Measurements from ENCODE around the gene GNG7. TPM values are rescaled to one million over a fixed set of nuclear protein-coding genes. Genes with fewer than 3 reads are reported as not detected.
"Not testable (repeated sequence)": the region's sequence is repeated elsewhere in the genome, so short reads cannot be mapped to it uniquely, and the experiment has no call there.

Gene GNG7
- total RNA-seq, 1 donor from 2014 or later = 0.09 TPM

DNA sequence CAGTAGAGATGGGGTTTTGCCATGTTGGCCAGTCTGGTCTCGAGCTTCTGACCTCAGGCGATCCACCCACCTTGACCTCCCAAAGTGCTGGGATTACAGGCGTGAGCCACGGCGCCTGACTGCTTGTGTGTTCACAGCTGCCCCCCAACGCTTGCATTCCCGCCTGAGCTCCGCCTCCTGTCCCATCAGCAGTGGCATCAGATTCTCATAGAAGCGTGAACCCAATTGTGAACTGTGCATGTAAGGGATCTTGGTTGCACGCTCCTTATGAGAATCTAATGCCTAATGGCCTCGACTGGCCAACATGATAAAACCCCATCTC, 150.7 kb downstream of the GNG7 start:
- H3K36me3 Mint-ChIP-seq (ENCODE audit: low read depth) = no peaks in the 10 kb centered on the region
- no peaks in the 10 kb centered on the region for H3K9me3 Mint-ChIP-seq
- peaks cover 4% of the 10 kb centered on the region for H3K27me3 Mint-ChIP-seq
- intact Hi-C loops (cut with micrococcal nuclease) = loop anchor here (2.0 to 5.0 kb wide), 3 partner anchors 47 to 73 kb away; no protein-coding TSS in a partner anchor
- H3K27ac Mint-ChIP-seq = peak overlapping the region; percentile 51
- no peak for DNase-seq
- H3K4me1 Mint-ChIP-seq = peaks cover 25% of the 10 kb centered on the region
- peak overlapping the region; percentile 11 for H3K4me3 Mint-ChIP-seq

DNA sequence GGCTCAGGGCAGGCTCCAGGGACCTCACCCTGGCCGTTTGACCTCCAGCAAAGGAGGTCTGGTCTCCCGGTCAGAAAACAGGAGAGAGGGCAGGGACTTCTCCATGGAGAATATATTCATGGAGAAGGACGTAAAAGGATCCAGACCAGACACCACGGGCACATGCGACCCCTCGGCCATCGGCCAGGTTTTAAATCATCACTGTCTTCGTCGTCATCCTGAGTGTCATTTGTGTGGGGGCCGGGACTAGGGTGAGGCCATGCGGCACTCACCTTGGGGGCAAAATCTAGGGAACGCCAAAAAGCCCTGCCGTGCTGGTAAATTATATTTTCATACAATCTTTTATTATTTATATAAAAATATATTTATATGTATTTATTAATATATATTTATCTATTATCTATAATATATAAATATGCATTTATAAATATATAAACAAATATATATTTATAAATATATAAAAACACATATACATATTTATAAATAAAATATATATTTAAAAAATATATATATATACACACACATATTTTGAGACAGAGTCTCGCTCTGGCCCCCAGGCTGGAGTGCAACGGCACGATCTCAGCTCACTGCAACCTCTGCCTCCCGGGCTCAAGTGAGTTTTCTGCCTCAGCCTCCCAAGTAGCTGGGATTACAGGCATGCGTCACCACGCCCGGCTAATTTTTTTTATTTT, 151.2 kb downstream of the GNG7 start:
- no peaks in the 10 kb centered on the region for H3K36me3 Mint-ChIP-seq (ENCODE audit: low read depth)
- H3K27ac Mint-ChIP-seq = peak overlapping the region; percentile 41
- H3K4me1 Mint-ChIP-seq = peaks cover 23% of the 10 kb centered on the region
- intact Hi-C loops (cut with micrococcal nuclease) = loop anchor here (5.0 kb wide), 1 partner anchor 49 kb away; no protein-coding TSS in a partner anchor
- H3K9me3 Mint-ChIP-seq = no peaks in the 10 kb centered on the region
- DNase-seq = no peak
- H3K27me3 Mint-ChIP-seq = peaks cover 4% of the 10 kb centered on the region
- no peak overlapping the region for H3K4me3 Mint-ChIP-seq

DNA sequence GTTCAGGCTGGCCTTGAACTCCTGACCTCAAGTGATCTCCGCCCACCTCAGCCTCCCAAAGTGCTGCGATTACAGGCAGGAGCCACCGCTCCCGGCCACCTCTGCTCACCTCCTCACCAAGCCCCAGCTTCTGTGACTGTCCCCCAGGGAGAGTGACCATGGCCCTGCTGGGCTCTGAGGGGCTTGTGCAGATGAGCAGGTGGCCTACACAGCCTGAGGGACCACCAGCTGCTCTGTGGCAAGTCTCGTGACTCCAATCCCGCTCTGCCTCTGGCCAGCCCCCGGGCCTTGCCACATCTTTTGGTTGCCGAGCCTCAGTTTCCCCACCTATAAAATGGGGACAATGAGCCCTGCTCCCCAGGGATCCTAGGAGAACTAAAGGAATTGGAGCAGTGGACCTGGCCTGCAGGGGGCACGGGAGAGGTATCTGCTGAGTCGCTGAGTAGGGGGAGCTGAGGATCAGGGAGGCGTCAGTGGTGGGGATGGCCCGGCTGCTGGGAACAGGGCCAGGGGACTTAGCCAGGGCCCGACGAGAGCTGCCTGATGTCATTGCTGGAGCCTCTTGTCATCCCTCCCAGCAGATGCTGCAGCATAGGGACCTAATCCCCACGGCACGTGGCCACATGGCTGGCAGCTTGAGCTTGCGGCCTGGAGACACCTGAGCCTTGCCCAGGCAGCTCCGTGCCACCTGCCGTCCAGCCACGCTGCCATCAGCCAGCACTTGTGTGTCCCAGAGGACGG, 151.9 kb downstream of the GNG7 start:
- H3K36me3 Mint-ChIP-seq (ENCODE audit: low read depth) = no peaks in the 10 kb centered on the region
- peaks cover 4% of the 10 kb centered on the region for H3K27me3 Mint-ChIP-seq
- no peaks in the 10 kb centered on the region for H3K9me3 Mint-ChIP-seq
- H3K27ac Mint-ChIP-seq = no peak overlapping the region
- no peak for DNase-seq
- intact Hi-C loops (cut with micrococcal nuclease) = loop anchor here (5.0 kb wide), 1 partner anchor 48 kb away; no protein-coding TSS in a partner anchor
- peaks cover 22% of the 10 kb centered on the region for H3K4me1 Mint-ChIP-seq
- H3K4me3 Mint-ChIP-seq = no peak overlapping the region

GRCh38 chr19:2549701-2550191, 152.7 kb downstream of the GNG7 start:
- intact Hi-C loops (cut with micrococcal nuclease) = loop anchor here (5.0 kb wide), 1 partner anchor 47 kb away; no protein-coding TSS in a partner anchor
- H3K27me3 Mint-ChIP-seq = peaks cover 3% of the 10 kb centered on the region
- H3K9me3 Mint-ChIP-seq = no peaks in the 10 kb centered on the region
- no peak overlapping the region for H3K4me3 Mint-ChIP-seq
- H3K36me3 Mint-ChIP-seq (ENCODE audit: low read depth) = no peaks in the 10 kb centered on the region
- DNase-seq = no peak
- peaks cover 18% of the 10 kb centered on the region for H3K4me1 Mint-ChIP-seq
- peak overlapping the region; percentile 48 for H3K27ac Mint-ChIP-seq

DNA sequence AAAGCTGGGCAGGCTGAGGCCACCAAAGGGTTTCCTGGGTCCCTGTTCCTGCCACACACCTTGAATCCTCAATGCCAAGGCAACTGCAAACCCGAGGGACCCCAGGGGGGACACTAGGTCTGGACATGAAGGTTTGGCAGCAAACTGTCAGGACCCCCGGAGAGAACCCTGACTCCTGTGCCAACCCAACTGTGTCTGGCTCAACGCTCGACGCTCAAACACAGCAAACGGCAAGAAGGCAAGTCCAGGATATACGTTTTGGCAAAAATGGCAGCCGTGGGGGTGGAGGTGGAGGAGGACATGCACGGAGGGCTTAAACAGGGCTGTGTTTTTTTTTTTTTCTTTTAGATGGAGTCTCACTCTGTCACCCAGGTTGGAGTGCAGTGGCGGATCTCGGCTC, 153.5 kb downstream of the GNG7 start:
- intact Hi-C loops (cut with micrococcal nuclease) = no loop called here
- H3K4me1 Mint-ChIP-seq = peaks cover 18% of the 10 kb centered on the region
- peaks cover 2% of the 10 kb centered on the region for H3K27me3 Mint-ChIP-seq
- no peaks in the 10 kb centered on the region for H3K9me3 Mint-ChIP-seq
- no peak for DNase-seq
- H3K36me3 Mint-ChIP-seq (ENCODE audit: low read depth) = no peaks in the 10 kb centered on the region
- H3K27ac Mint-ChIP-seq = no peak overlapping the region
- H3K4me3 Mint-ChIP-seq = no peak overlapping the region

DNA sequence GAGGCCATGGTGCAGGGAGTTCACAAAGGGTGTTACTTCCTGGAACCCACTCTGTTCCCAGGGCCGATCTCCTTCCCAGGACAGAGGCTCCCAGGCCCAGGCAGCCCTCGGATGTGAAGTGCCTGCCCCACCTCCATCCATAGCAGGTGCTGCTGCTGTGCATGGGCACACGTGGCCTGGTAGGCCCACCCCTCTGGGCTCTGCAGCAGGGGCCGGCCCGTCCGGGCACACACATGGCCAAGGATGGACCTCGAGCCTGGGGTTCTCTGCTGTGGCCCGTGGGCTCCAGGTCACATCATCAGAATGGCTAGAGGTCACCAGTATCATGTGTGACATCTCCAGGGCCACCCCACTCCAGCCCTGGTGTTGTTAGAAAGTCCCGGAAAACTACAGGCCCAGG, 154.8 kb downstream of the GNG7 start:
- H3K27ac Mint-ChIP-seq = no peak overlapping the region
- H3K4me3 Mint-ChIP-seq = no peak overlapping the region
- intact Hi-C loops (cut with micrococcal nuclease) = no loop called here
- no peaks in the 10 kb centered on the region for H3K9me3 Mint-ChIP-seq
- peaks cover 24% of the 10 kb centered on the region for H3K4me1 Mint-ChIP-seq
- no peaks in the 10 kb centered on the region for H3K36me3 Mint-ChIP-seq (ENCODE audit: low read depth)
- DNase-seq = no peak
- H3K27me3 Mint-ChIP-seq = no peaks in the 10 kb centered on the region

DNA sequence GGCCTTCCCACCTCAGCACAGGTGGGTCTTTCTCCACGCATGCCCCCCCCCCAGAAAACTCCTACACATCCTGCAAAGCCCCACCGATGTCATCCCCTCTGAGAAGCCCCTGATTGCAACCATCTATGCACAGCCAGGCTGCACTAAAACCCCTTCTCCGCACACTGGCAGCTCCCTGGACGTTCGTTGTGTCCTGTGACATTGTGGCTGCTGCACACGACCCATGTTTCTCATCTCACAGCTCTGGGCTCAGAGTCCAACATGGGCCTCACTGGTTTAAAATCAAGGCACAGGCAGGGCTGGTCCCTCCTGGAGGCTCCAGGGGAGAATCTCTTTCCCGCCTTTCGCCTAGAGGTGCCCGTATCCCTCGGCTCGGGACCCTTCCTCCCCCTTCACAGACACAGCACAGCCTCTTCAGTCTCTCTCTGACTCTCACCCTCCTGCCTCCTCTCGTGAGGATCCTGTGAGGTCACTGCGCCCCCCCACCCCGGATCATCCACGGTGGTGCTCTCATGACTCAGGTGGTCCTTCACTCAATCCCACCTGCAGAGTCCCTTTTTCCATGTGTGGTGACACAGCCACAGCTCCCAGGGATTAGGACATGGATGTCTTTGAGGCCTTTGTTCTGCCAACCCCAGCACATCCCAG, 155.3 kb downstream of the GNG7 start:
- Mint-ChIP-seq H3K36me3 (ENCODE audit: low read depth) (no peaks in the 10 kb centered on the region), H3K9me3 (no peaks in the 10 kb centered on the region), H3K4me3 (no peak overlapping the region), H3K4me1 (peaks cover 23% of the 10 kb centered on the region), H3K27me3 (no peaks in the 10 kb centered on the region), H3K27ac (no peak overlapping the region)
- no peak for DNase-seq
- intact Hi-C loops (cut with micrococcal nuclease) = no loop called here

DNA sequence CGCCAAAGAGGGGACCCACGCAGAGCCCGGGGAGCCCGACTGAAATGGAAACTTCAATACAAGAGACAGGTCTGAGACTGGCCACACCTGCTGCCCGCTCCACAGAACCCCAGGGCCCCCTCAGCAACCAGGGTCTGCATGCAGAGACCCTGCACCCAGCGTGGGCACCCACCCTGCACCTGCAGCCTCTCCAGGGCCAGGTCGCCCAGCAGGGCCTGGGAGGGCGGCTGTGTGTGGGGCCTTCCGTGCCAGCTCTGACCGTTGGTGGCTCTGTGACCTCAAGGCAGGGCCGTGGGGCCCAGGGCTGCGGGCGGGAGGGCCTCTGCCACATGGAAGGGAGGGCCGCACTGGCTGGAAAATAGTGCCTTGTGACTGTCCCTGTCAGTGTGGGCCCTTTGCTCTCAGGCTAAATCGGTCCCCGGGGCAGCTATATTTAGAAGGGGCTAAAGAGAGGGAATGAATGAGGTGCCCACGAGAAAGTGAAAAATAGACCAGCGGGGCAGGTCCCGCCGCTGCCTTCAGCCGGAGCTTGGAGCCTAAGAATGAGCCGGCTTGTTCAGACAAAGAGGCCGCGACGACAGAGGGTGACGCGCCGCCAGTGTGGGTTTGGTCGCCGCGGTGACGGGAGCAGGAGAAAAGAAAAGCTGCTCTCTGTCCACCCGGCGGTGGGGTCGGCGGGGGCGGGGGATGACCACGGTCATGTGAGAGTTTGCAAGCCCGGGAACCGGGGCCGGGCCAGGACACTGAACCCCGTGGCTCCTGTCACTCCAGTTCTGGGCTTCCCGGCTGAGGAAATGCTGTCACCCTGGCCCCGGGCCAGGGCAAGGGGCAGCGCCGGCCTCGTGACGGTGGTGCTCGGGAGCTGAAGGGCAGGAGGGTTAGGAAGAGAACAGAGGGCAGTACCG, 156.1 kb downstream of the GNG7 start:
- DNase-seq = peak; percentile 70
- Mint-ChIP-seq H3K27me3 (no peaks in the 10 kb centered on the region), H3K4me3 (no peak overlapping the region), H3K4me1 (peaks cover 18% of the 10 kb centered on the region), H3K27ac (no peak overlapping the region), H3K36me3 (ENCODE audit: low read depth) (no peaks in the 10 kb centered on the region), H3K9me3 (no peaks in the 10 kb centered on the region)
- intact Hi-C loops (cut with micrococcal nuclease) = no loop called here

- DNase-seq; H3K36me3 Mint-ChIP-seq (ENCODE audit: low read depth); H3K27me3 Mint-ChIP-seq; H3K9me3 Mint-ChIP-seq; H3K27ac Mint-ChIP-seq; H3K4me3 Mint-ChIP-seq; intact Hi-C loops (cut with micrococcal nuclease): not testable (repeated sequence)
- peaks cover 14% of the 10 kb centered on the region for H3K4me1 Mint-ChIP-seq
Measured at GRCh38 chr19:2545416-2546127, 156.9 kb downstream of the GNG7 start.

- Mint-ChIP-seq H3K36me3 (ENCODE audit: low read depth) (no peaks in the 10 kb centered on the region), H3K27ac (no peak overlapping the region), H3K4me3 (no peak overlapping the region), H3K4me1 (peaks cover 16% of the 10 kb centered on the region), H3K27me3 (no peaks in the 10 kb centered on the region), H3K9me3 (no peaks in the 10 kb centered on the region)
- intact Hi-C loops (cut with micrococcal nuclease) = no loop called here
- DNase-seq = no peak
Measured at GRCh38 chr19:2544576-2545415, 157.7 kb downstream of the GNG7 start.

GRCh38 chr19:2543463-2544442, 158.7 kb downstream of the GNG7 start:
- H3K27me3 Mint-ChIP-seq = no peaks in the 10 kb centered on the region
- peak overlapping the region; percentile 69 for H3K27ac Mint-ChIP-seq
- H3K4me3 Mint-ChIP-seq = peak overlapping the region; percentile 67
- H3K9me3 Mint-ChIP-seq = no peaks in the 10 kb centered on the region
- H3K4me1 Mint-ChIP-seq = peaks cover 18% of the 10 kb centered on the region
- intact Hi-C loops (cut with micrococcal nuclease) = no loop called here
- peak; percentile 87 for DNase-seq
- no peaks in the 10 kb centered on the region for H3K36me3 Mint-ChIP-seq (ENCODE audit: low read depth)

Data from activated CD4-positive, alpha-beta T cell treated with anti-CD3 and anti-CD28 coated beads, Interleukin-2, amount 10 ng/mL, durations not matched to agents 24 days and 14 days (primary cell).